ENCODE data around the gene RFC3. TPM values are rescaled to one million over a fixed set of nuclear protein-coding genes. Genes with fewer than 3 reads are reported as not detected.

Gene RFC3
- polyA plus RNA-seq, 1 of the 3 experiments (the other 2 are of a cell fraction) = 15.8 TPM

- Histone ChIP-seq H2AFZ (ENCODE audit: low read depth) (no peak overlapping the region), H3K36me3 (replicated peaks in 1 of 2; ENCODE audit: control insufficient read depth in 1 of 2, insufficient read depth in 2 of 2, low read length in 1 of 2) (peaks cover 55 to 57% of the 10 kb centered on the region in 2 experiments), H3K9me3 (no peaks in the 10 kb centered on the region), H4K20me1 (ENCODE audit: insufficient read depth) (no peaks in the 10 kb centered on the region), H3K27ac (ENCODE audit: low read depth in 2 of 2, low read length in 1 of 2) (no peak overlapping the region), H3K9me2 (no peaks in the 10 kb centered on the region), H3K4me3 (ENCODE audit: low read depth in 2 of 2, low read length in 1 of 2) (no peak overlapping the region), H3K4me1 (ENCODE audit: control insufficient read depth in 1 of 2, insufficient read depth in 2 of 2, low read depth in 1 of 2, low read length in 1 of 2) (no peaks in the 10 kb centered on the region), H3F3A (replicated peaks; ENCODE audit: insufficient read depth) (no peaks in the 10 kb centered on the region), H3K4me2 (no peak overlapping the region), H3K9ac (no peak overlapping the region), H3K79me2 (ENCODE audit: insufficient read depth) (no peaks in the 10 kb centered on the region; the same call in 1 of the 2 replicates), H3K27me3 (ENCODE audit: insufficient read depth) (no peaks in the 10 kb centered on the region)
- 71% methylated on average over 4 of the region's 4 CpGs for WGBS (ENCODE audit: low lambda C conversion rate)
- ChIA-PET CTCF (interaction anchor here (1.4 kb wide), 1 partner anchor 10 kb away, joined by 3 read pairs; no protein-coding TSS in a partner anchor), POLR2A (no interaction called here)
- TF ChIP-seq POLR2AphosphoS5 (IDR thresholded peaks at IDR 0.05; ENCODE audit: low read depth, low read length) (no peak), JUND (IDR thresholded peaks at IDR 0.05) (no peak), RXRA (IDR thresholded peaks at IDR 0.05; ENCODE audit: borderline replicate concordance, low read depth) (no peak), EZH2phosphoT487 (IDR thresholded peaks at IDR 0.05; ENCODE audit: borderline replicate concordance, low read depth) (no peak), RFX5 (IDR thresholded peaks at IDR 0.05; ENCODE audit: low read length) (no peak), TAF1 (IDR thresholded peaks at IDR 0.05; ENCODE audit: borderline replicate concordance, low read depth, low read length) (no peak), TEAD4 (IDR thresholded peaks at IDR 0.05; ENCODE audit: borderline replicate concordance, insufficient read depth) (no peak), MEF2A (IDR thresholded peaks at IDR 0.05; ENCODE audit: borderline replicate concordance, low read depth) (no peak), MAX (IDR thresholded peaks at IDR 0.05; ENCODE audit: low read depth) (no peak), REST (IDR thresholded peaks at IDR 0.05; ENCODE audit: low read depth, low read length) (no peak)
- no peak for DNase-seq
Measured at GRCh38 chr13:33838647-33839046, 20.7 kb downstream of the RFC3 start.

- Histone ChIP-seq H3K9ac (no peak overlapping the region), H3K9me2 (no peaks in the 10 kb centered on the region), H3K27me3 (ENCODE audit: insufficient read depth) (no peaks in the 10 kb centered on the region), H3K4me3 (ENCODE audit: low read depth in 2 of 2, low read length in 1 of 2) (no peak overlapping the region), H3K4me1 (ENCODE audit: control insufficient read depth in 1 of 2, insufficient read depth in 2 of 2, low read depth in 1 of 2, low read length in 1 of 2) (no peaks in the 10 kb centered on the region), H3K36me3 (replicated peaks in 1 of 2; ENCODE audit: control insufficient read depth in 1 of 2, insufficient read depth in 2 of 2, low read length in 1 of 2) (peaks cover 42 to 47% of the 10 kb centered on the region in 2 experiments), H2AFZ (ENCODE audit: low read depth) (no peak overlapping the region), H3F3A (replicated peaks; ENCODE audit: insufficient read depth) (no peaks in the 10 kb centered on the region), H3K79me2 (ENCODE audit: insufficient read depth) (no peaks in the 10 kb centered on the region; the same call in 1 of the 2 replicates), H3K27ac (ENCODE audit: low read depth in 2 of 2, low read length in 1 of 2) (no peak overlapping the region), H4K20me1 (ENCODE audit: insufficient read depth) (no peaks in the 10 kb centered on the region), H3K4me2 (no peak overlapping the region), H3K9me3 (no peaks in the 10 kb centered on the region)
- 95% methylated on average over 1 of the region's 1 CpG for WGBS (ENCODE audit: low lambda C conversion rate)
- POLR2A ChIA-PET = no interaction called here
- DNase-seq = no peak
- CTCF ChIA-PET = interaction anchor here (1.5 kb wide), 1 partner anchor 27 kb away, joined by 6 read pairs; no protein-coding TSS in a partner anchor
- TF ChIP-seq RXRA (IDR thresholded peaks at IDR 0.05; ENCODE audit: borderline replicate concordance, low read depth) (no peak), GABPA (IDR thresholded peaks at IDR 0.05; ENCODE audit: low read depth) (no peak), PBX3 (IDR thresholded peaks at IDR 0.05) (no peak), ZBTB33 (IDR thresholded peaks at IDR 0.05; ENCODE audit: borderline replicate concordance, low read depth) (no peak), FOSL2 (IDR thresholded peaks at IDR 0.05; ENCODE audit: borderline replicate concordance, low read depth) (no peak), USF2 (IDR thresholded peaks at IDR 0.05; ENCODE audit: borderline replicate concordance, low read depth, low read length) (no peak), MAX (IDR thresholded peaks at IDR 0.05; ENCODE audit: low read depth) (no peak), USF1 (IDR thresholded peaks at IDR 0.05; ENCODE audit: borderline replicate concordance, low read depth) (no peak), NFIC (IDR thresholded peaks at IDR 0.05; ENCODE audit: borderline replicate concordance) (no peak), EP300 (IDR thresholded peaks at IDR 0.05; ENCODE audit: borderline replicate concordance in 1 of 2, low read depth in 1 of 2, low read length in 1 of 2) (no peak), TAF1 (IDR thresholded peaks at IDR 0.05; ENCODE audit: borderline replicate concordance, low read depth, low read length) (no peak)
Measured at GRCh38 chr13:33840402-33840801, 22.5 kb downstream of the RFC3 start.

All from SK-N-SH (cell line).